ENCODE measurements around the gene AGMO. TPM values are rescaled to one million over a fixed set of nuclear protein-coding genes. Genes with fewer than 3 reads are reported as not detected.

AGMO gene
- total RNA-seq, 4 donors from 2014 or later: 0.27 to 0.77 (median 0.64) TPM; not detected in 1

- Histone ChIP-seq H3K27me3 (no peaks in the 10 kb centered on the region), H3K4me3 (no peak overlapping the region), H3K27ac (peak overlapping the region in 1 of 4 donors; percentile 42), H3K4me1 (peaks cover 0 to 19% (median 2%) of the 10 kb centered on the region in 3 donors), H3K36me3 (no peaks in the 10 kb centered on the region), H3K9me3 (peaks cover 0 to 6% (median 0%) of the 10 kb centered on the region in 3 donors)
- WGBS, 2 donors (ENCODE audit: low coverage in 1 of 2): 35 to 89% methylated on average over 3 of the region's 3 CpGs
- ATAC-seq: no peak
- TF ChIP-seq POLR2A (IDR thresholded peaks at IDR 0.05) (no peak), POLR2AphosphoS5 (IDR thresholded peaks at IDR 0.05) (no peak)
- TF ChIP-seq, protein P1, sequence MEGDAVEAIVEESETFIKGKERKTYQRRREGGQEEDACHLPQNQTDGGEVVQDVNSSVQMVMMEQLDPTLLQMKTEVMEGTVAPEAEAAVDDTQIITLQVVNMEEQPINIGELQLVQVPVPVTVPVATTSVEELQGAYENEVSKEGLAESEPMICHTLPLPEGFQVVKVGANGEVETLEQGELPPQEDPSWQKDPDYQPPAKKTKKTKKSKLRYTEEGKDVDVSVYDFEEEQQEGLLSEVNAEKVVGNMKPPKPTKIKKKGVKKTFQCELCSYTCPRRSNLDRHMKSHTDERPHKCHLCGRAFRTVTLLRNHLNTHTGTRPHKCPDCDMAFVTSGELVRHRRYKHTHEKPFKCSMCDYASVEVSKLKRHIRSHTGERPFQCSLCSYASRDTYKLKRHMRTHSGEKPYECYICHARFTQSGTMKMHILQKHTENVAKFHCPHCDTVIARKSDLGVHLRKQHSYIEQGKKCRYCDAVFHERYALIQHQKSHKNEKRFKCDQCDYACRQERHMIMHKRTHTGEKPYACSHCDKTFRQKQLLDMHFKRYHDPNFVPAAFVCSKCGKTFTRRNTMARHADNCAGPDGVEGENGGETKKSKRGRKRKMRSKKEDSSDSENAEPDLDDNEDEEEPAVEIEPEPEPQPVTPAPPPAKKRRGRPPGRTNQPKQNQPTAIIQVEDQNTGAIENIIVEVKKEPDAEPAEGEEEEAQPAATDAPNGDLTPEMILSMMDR (IDR thresholded peaks at IDR 0.05): no peak
These were observed 2.3 kb downstream of the AGMO start for GRCh38 chr7:15559416-15559928.

DNA sequence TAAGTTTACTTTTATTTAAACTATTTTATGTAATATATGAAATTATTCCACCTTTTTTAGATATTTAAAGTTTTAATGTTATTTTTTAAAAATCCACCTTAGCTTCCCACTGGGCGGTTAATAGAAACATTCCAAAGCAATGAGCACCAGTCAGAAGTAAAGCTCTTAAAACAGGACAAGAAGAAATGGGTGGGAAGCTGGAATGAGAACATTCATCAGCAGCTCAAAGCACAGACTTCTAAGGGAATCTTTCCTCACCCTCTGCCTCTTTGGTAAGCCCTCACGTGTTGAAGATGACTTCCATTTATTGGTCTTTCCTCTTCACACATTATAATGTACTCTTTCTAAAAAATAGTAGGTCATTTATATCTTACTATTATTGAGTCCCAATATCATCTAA lies 3.1 kb downstream of the AGMO start:
- TF ChIP-seq EP300 (IDR thresholded peaks at IDR 0.05) (no peak), POLR2A (IDR thresholded peaks at IDR 0.05) (no peak), POLR2AphosphoS5 (IDR thresholded peaks at IDR 0.05) (no peak)
- TF ChIP-seq, protein P1 (IDR thresholded peaks at IDR 0.05): no peak
- Histone ChIP-seq H3K27ac (no peak overlapping the region), H3K4me3 (no peak overlapping the region), H3K27me3 (no peaks in the 10 kb centered on the region), H3K36me3 (no peaks in the 10 kb centered on the region), H3K4me1 (peaks cover 0 to 19% (median 2%) of the 10 kb centered on the region in 3 donors), H3K9me3 (peaks cover 0 to 6% (median 0%) of the 10 kb centered on the region in 3 donors)
- ATAC-seq: no peak
- WGBS, 2 donors (ENCODE audit: low coverage in 1 of 2): 57 to 81% methylated on average over 2 of the region's 2 CpGs

DNA sequence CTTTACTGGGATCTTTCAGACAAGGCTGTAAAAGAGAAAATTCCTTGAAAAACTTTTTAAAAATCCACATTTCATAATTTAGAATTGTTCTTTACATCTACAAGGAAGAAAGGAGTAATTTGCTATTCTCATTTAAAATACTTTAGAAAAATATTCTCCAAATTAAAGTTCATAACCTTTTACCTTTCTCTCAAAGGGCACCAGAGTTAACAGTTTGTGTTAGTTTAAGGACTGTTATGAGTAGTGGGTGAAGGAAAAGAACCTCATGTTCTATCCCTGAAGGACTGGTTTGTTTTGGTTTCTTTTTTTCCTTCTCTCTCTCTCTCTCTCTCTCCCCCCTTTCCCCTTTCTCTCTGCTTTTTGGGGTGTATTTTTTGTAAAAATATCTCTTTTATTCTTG lies 4.1 kb downstream of the AGMO start:
- ATAC-seq: no peak
- no peak overlapping the region for H3K4me3 ChIP-seq
- H3K27ac ChIP-seq: no peak overlapping the region
- no peaks in the 10 kb centered on the region for H3K27me3 ChIP-seq
- no peaks in the 10 kb centered on the region for H3K36me3 ChIP-seq
- H3K4me1 ChIP-seq: peaks cover 0 to 19% (median 2%) of the 10 kb centered on the region in 3 donors
- TF ChIP-seq, protein P1 (IDR thresholded peaks at IDR 0.05): no peak
- TF ChIP-seq POLR2AphosphoS5 (IDR thresholded peaks at IDR 0.05): no peak
- no peak for TF ChIP-seq EP300 (IDR thresholded peaks at IDR 0.05)
- TF ChIP-seq POLR2A (IDR thresholded peaks at IDR 0.05): no peak
- no peaks in the 10 kb centered on the region for H3K9me3 ChIP-seq

- no peaks in the 10 kb centered on the region for H3K36me3 ChIP-seq
- H3K4me3 ChIP-seq: no peak overlapping the region
- peak overlapping the region in 1 of 4 donors; percentile 12 for H3K27ac ChIP-seq
- no peak for TF ChIP-seq POLR2A (IDR thresholded peaks at IDR 0.05)
- TF ChIP-seq POLR2AphosphoS5 (IDR thresholded peaks at IDR 0.05): no peak
- TF ChIP-seq, protein P1 (IDR thresholded peaks at IDR 0.05): no peak
- TF ChIP-seq EP300 (IDR thresholded peaks at IDR 0.05): no peak
- no peak for ATAC-seq
- H3K4me1 ChIP-seq: peaks cover 0 to 17% (median 2%) of the 10 kb centered on the region in 3 donors
- H3K9me3 ChIP-seq: no peaks in the 10 kb centered on the region
- H3K27me3 ChIP-seq: no peaks in the 10 kb centered on the region
- 78 to 80% methylated on average over 8 of the region's 8 CpGs for WGBS, 2 donors (ENCODE audit: low coverage in 1 of 2)
These were observed 4.6 kb downstream of the AGMO start for GRCh38 chr7:15557186-15557585.

DNA sequence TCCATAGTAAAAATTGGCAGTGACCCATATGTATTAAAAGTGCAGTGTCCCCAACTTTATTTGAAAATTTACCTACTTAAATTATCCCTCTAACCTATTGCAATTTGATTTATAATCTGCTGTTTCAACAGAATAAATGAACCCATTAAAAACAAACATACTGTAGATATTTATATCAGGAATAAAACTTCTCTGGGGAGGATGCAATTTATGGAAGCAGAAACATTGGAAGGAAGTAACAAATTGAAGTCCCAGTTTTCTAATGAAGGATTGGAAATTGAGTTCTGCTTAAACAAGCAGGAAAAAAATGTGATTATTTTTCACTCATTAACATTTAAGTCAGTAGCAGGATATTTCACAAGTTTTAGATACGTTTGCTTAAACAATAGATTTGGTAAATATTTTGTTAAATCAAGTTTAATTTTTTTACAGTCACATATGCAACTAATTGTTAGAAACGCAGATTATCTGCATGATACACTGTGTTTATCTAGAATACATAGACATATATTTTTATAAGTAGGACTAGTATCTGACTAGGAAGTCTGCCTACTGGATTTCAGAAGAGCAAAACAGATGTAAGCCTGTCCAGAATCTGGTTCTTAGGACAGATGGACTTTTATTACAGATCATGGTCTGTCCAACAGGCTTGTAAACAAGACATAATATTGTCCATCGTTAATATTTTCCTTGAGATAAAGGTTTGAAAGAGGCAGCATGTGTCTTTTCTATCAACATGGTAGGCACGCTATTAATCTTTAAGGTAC lies 5.3 kb downstream of the AGMO start:
- WGBS, 2 donors (ENCODE audit: low coverage in 1 of 2): 72 to 73% methylated on average over 4 of the region's 4 CpGs
- Histone ChIP-seq H3K9me3 (no peaks in the 10 kb centered on the region), H3K27ac (peak overlapping the region in 1 of 4 donors; percentile 12), H3K36me3 (no peaks in the 10 kb centered on the region), H3K4me3 (no peak overlapping the region), H3K4me1 (peaks cover 0 to 12% (median 2%) of the 10 kb centered on the region in 3 donors), H3K27me3 (no peaks in the 10 kb centered on the region)
- ATAC-seq: no peak
- TF ChIP-seq POLR2AphosphoS5 (IDR thresholded peaks at IDR 0.05) (no peak), POLR2A (IDR thresholded peaks at IDR 0.05) (no peak), EP300 (IDR thresholded peaks at IDR 0.05) (no peak)
- TF ChIP-seq, protein P1 (IDR thresholded peaks at IDR 0.05): no peak

Data from gastroesophageal sphincter (tissue), 4 donors.